Measurements from ENCODE around the gene SNX14. TPM values are rescaled to one million over a fixed set of nuclear protein-coding genes. Genes with fewer than 3 reads are reported as not detected.
A peak's percentile ranks its signal among the peaks of the same experiment; 100 is the strongest.

Gene SNX14
- total and polyA plus RNA-seq, 5 donors from 2014 or later: 46.1 to 63.2 (median 51.8) TPM

GRCh38 chr6:85496856-85497255 lies 96.8 kb downstream of the SNX14 start:
- ATAC-seq (ENCODE audit: low read depth in 2 of 2) (no peak), DNase-seq (no peak)
- no peaks in the 10 kb centered on the region for H3K9me3 ChIP-seq (ENCODE audit: control insufficient read depth in 2 of 2, low read length in 2 of 2)
- Mint-ChIP-seq H3K4me1 (peaks cover 0 to 6% (median 0%) of the 10 kb centered on the region in 4 donors), H3K9me3 (peaks cover 0 to 13% (median 5%) of the 10 kb centered on the region in 7 donors), H3K4me3 (no peak overlapping the region), H3K27ac (no peak overlapping the region), H3K36me3 (peaks cover 10% of the 10 kb centered on the region), H3K27me3 (no peaks in the 10 kb centered on the region)
- H3K4me1 ChIP-seq (ENCODE audit: control insufficient read depth, insufficient read depth, low read length, poor library complexity, severe bottlenecking): no peaks in the 10 kb centered on the region
- H3K36me3 ChIP-seq (ENCODE audit: control insufficient read depth, insufficient read depth, low read length): peaks cover 3% of the 10 kb centered on the region
- no peak overlapping the region for H3K4me3 ChIP-seq (ENCODE audit: low read depth, low read length)
- no peak overlapping the region for H3K27ac ChIP-seq (ENCODE audit: insufficient read depth, low read length, poor library complexity, severe bottlenecking)
- H3K27me3 ChIP-seq (ENCODE audit: control insufficient read depth, insufficient read depth, low read length): no peaks in the 10 kb centered on the region

- H3K4me3 Mint-ChIP-seq: no peak overlapping the region
- no peak overlapping the region for H3K27ac Mint-ChIP-seq
- no peak overlapping the region for H3K27ac ChIP-seq (ENCODE audit: insufficient read depth, low read length, poor library complexity, severe bottlenecking)
Observed at GRCh38 chr6:85496009-85496579, 97.6 kb downstream of the SNX14 start.

GRCh38 chr6:85494547-85495536 lies 98.8 kb downstream of the SNX14 start:
- H3K9me3 Mint-ChIP-seq: peaks cover 0 to 13% (median 4%) of the 10 kb centered on the region in 7 donors
- no peak overlapping the region for H3K27ac ChIP-seq (ENCODE audit: insufficient read depth, low read length, poor library complexity, severe bottlenecking)
- H3K9me3 ChIP-seq (ENCODE audit: control insufficient read depth in 2 of 2, low read length in 2 of 2): no peaks in the 10 kb centered on the region
- no peaks in the 10 kb centered on the region for H3K36me3 ChIP-seq (ENCODE audit: control insufficient read depth, insufficient read depth, low read length)
- H3K4me3 Mint-ChIP-seq: no peak overlapping the region
- no peak overlapping the region for H3K4me3 ChIP-seq (ENCODE audit: low read depth, low read length)
- DNase-seq (no peak), ATAC-seq (ENCODE audit: low read depth in 2 of 2) (no peak)
- H3K4me1 ChIP-seq (ENCODE audit: control insufficient read depth, insufficient read depth, low read length, poor library complexity, severe bottlenecking): no peaks in the 10 kb centered on the region
- H3K36me3 Mint-ChIP-seq: no peaks in the 10 kb centered on the region
- peaks cover 0 to 6% (median 0%) of the 10 kb centered on the region in 4 donors for H3K4me1 Mint-ChIP-seq
- no peaks in the 10 kb centered on the region for H3K27me3 Mint-ChIP-seq
- no peaks in the 10 kb centered on the region for H3K27me3 ChIP-seq (ENCODE audit: control insufficient read depth, insufficient read depth, low read length)
- H3K27ac Mint-ChIP-seq: peak overlapping the region in 1 of 3 donors; percentile 48

More at GRCh38 chr6:85496009-85496579, 97.6 kb downstream of the SNX14 start:
- no peaks in the 10 kb centered on the region for H3K27me3 ChIP-seq (ENCODE audit: control insufficient read depth, insufficient read depth, low read length)
- Mint-ChIP-seq H3K36me3 (peaks cover 9% of the 10 kb centered on the region), H3K4me1 (peaks cover 0 to 6% (median 0%) of the 10 kb centered on the region in 4 donors), H3K9me3 (peaks cover 0 to 13% (median 5%) of the 10 kb centered on the region in 7 donors), H3K27me3 (no peaks in the 10 kb centered on the region)
- no peaks in the 10 kb centered on the region for H3K9me3 ChIP-seq (ENCODE audit: control insufficient read depth in 2 of 2, low read length in 2 of 2)
- no peak overlapping the region for H3K4me3 ChIP-seq (ENCODE audit: low read depth, low read length)
- H3K36me3 ChIP-seq (ENCODE audit: control insufficient read depth, insufficient read depth, low read length): no peaks in the 10 kb centered on the region
- ATAC-seq (ENCODE audit: low read depth in 2 of 2) (no peak), DNase-seq (no peak)
- H3K4me1 ChIP-seq (ENCODE audit: control insufficient read depth, insufficient read depth, low read length, poor library complexity, severe bottlenecking): no peaks in the 10 kb centered on the region

- Histone ChIP-seq H3K9me3 (ENCODE audit: control insufficient read depth in 2 of 2, low read length in 2 of 2) (no peaks in the 10 kb centered on the region), H3K4me1 (ENCODE audit: control insufficient read depth, insufficient read depth, low read length, poor library complexity, severe bottlenecking) (no peaks in the 10 kb centered on the region), H3K27me3 (ENCODE audit: control insufficient read depth, insufficient read depth, low read length) (no peaks in the 10 kb centered on the region), H3K4me3 (ENCODE audit: low read depth, low read length) (no peak overlapping the region), H3K27ac (ENCODE audit: insufficient read depth, low read length, poor library complexity, severe bottlenecking) (no peak overlapping the region), H3K36me3 (ENCODE audit: control insufficient read depth, insufficient read depth, low read length) (no peaks in the 10 kb centered on the region)
- no peaks in the 10 kb centered on the region for H3K36me3 Mint-ChIP-seq
- H3K4me1 Mint-ChIP-seq: peaks cover 0 to 2% (median 0%) of the 10 kb centered on the region in 4 donors
- no peak overlapping the region for H3K27ac Mint-ChIP-seq
- no peak overlapping the region for H3K4me3 Mint-ChIP-seq
- no peaks in the 10 kb centered on the region for H3K27me3 Mint-ChIP-seq
- ATAC-seq (ENCODE audit: low read depth in 2 of 2) (no peak), DNase-seq (no peak)
- peaks cover 0 to 13% (median 4%) of the 10 kb centered on the region in 7 donors for H3K9me3 Mint-ChIP-seq
Observed at GRCh38 chr6:85493389-85493788, 100.3 kb downstream of the SNX14 start.

DNA sequence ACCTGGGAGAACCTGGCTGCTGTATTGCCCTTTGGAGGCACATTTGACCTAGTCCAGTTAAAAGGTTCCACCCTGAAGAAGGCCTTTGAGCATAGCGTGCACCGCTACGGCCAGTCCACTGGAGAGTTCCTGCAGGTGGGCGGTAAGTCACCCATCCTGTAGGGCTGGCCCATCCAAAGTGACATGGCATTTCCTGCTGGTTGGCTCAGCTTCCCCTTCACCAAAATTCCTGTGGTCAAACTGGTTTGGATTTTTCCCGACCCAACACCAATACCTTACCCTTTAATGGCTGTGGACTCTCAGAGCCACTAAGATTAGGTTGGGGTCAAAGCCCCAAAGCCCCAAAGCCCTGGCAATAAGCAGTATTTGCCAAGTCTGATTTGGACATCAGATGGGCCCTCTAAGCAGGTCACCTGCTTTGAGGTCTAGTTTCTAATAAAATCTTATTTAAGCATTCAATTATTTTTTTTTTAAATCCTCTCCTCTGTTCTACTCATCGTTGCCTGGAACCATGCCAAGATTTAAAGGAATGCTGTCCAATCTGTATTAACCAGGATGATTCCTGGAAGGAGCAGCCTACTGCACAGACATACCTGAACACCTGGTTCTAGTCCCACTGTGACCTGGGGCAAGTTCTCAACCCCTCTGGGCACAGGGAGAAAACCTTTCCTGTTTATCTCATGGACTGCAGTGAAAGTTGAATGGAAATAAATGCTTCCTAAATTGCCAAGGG lies 103.0 kb downstream of the SNX14 start:
- no peaks in the 10 kb centered on the region for H3K36me3 Mint-ChIP-seq
- H3K4me1 Mint-ChIP-seq: no peaks in the 10 kb centered on the region
- no peak overlapping the region for H3K27ac Mint-ChIP-seq
- H3K9me3 Mint-ChIP-seq: peaks cover 0 to 3% (median 0%) of the 10 kb centered on the region in 7 donors
- no peaks in the 10 kb centered on the region for H3K9me3 ChIP-seq (ENCODE audit: control insufficient read depth in 2 of 2, low read length in 2 of 2)
- no peak overlapping the region for H3K4me3 ChIP-seq (ENCODE audit: low read depth, low read length)
- ATAC-seq (ENCODE audit: low read depth in 2 of 2): no peak
- no peak overlapping the region for H3K4me3 Mint-ChIP-seq
- no peaks in the 10 kb centered on the region for H3K4me1 ChIP-seq (ENCODE audit: control insufficient read depth, insufficient read depth, low read length, poor library complexity, severe bottlenecking)
- H3K36me3 ChIP-seq (ENCODE audit: control insufficient read depth, insufficient read depth, low read length): no peaks in the 10 kb centered on the region
- no peak for DNase-seq
- no peaks in the 10 kb centered on the region for H3K27me3 ChIP-seq (ENCODE audit: control insufficient read depth, insufficient read depth, low read length)
- no peak overlapping the region for H3K27ac ChIP-seq (ENCODE audit: insufficient read depth, low read length, poor library complexity, severe bottlenecking)
- peaks cover under 1% of the 10 kb centered on the region for H3K27me3 Mint-ChIP-seq

GRCh38 chr6:85484948-85485347 lies 108.7 kb downstream of the SNX14 start:
- no peaks in the 10 kb centered on the region for H3K27me3 ChIP-seq (ENCODE audit: control insufficient read depth, insufficient read depth, low read length)

DNA sequence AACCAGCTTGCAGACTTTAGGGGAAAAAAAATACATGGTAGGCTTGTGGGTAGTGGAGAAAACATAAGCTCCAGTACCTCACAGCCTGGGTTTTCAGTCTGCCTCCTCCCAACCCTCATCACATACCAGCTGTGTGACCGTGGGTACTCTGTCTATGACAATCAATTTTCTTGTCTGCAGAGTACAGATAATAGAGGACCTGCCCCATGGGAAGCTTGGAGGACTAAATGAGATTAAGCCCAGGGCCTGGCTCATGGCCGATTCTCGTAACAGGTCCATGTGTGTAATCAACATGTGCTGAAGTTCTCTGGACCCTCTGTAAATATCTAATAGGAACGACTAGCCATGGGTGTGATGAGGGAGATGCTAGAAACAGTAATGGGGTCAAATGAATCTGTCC lies 109.8 kb downstream of the SNX14 start:
- Histone ChIP-seq H3K27ac (ENCODE audit: insufficient read depth, low read length, poor library complexity, severe bottlenecking) (no peak overlapping the region), H3K27me3 (ENCODE audit: control insufficient read depth, insufficient read depth, low read length) (no peaks in the 10 kb centered on the region), H3K36me3 (ENCODE audit: control insufficient read depth, insufficient read depth, low read length) (no peaks in the 10 kb centered on the region), H3K4me1 (ENCODE audit: control insufficient read depth, insufficient read depth, low read length, poor library complexity, severe bottlenecking) (no peaks in the 10 kb centered on the region), H3K4me3 (ENCODE audit: low read depth, low read length) (no peak overlapping the region), H3K9me3 (ENCODE audit: control insufficient read depth in 2 of 2, low read length in 2 of 2) (no peaks in the 10 kb centered on the region)
- Mint-ChIP-seq H3K36me3 (no peaks in the 10 kb centered on the region), H3K27ac (no peak overlapping the region), H3K27me3 (peaks cover 18% of the 10 kb centered on the region), H3K4me1 (peaks cover 4 to 5% (median 5%) of the 10 kb centered on the region in 4 donors), H3K9me3 (peaks cover 0 to 2% (median 0%) of the 10 kb centered on the region in 7 donors), H3K4me3 (no peak overlapping the region)
- ATAC-seq (ENCODE audit: low read depth in 2 of 2): no peak
- DNase-seq: no peak

More at GRCh38 chr6:85484948-85485347, 108.7 kb downstream of the SNX14 start:
- H3K9me3 Mint-ChIP-seq: peaks cover 0 to 2% (median 0%) of the 10 kb centered on the region in 7 donors
- no peaks in the 10 kb centered on the region for H3K36me3 ChIP-seq (ENCODE audit: control insufficient read depth, insufficient read depth, low read length)
- peaks cover 4 to 5% (median 5%) of the 10 kb centered on the region in 4 donors for H3K4me1 Mint-ChIP-seq
- no peaks in the 10 kb centered on the region for H3K36me3 Mint-ChIP-seq
- H3K4me3 Mint-ChIP-seq: no peak overlapping the region
- H3K4me1 ChIP-seq (ENCODE audit: control insufficient read depth, insufficient read depth, low read length, poor library complexity, severe bottlenecking): no peaks in the 10 kb centered on the region
- ATAC-seq (ENCODE audit: low read depth in 2 of 2) (no peak), DNase-seq (no peak)
- no peak overlapping the region for H3K4me3 ChIP-seq (ENCODE audit: low read depth, low read length)
- H3K27ac ChIP-seq (ENCODE audit: insufficient read depth, low read length, poor library complexity, severe bottlenecking): no peak overlapping the region
- no peak overlapping the region for H3K27ac Mint-ChIP-seq
- H3K27me3 Mint-ChIP-seq: peaks cover 18% of the 10 kb centered on the region
- no peaks in the 10 kb centered on the region for H3K9me3 ChIP-seq (ENCODE audit: control insufficient read depth in 2 of 2, low read length in 2 of 2)

All from CD4-positive, CD25-positive, alpha-beta regulatory T cell (primary cell).